ENCODE results near the gene KCNK17. TPM values are rescaled to one million over a fixed set of nuclear protein-coding genes. Genes with fewer than 3 reads are reported as not detected.

KCNK17 gene
- total RNA-seq, 2 donors from 2014 or later = not detected

DNA sequence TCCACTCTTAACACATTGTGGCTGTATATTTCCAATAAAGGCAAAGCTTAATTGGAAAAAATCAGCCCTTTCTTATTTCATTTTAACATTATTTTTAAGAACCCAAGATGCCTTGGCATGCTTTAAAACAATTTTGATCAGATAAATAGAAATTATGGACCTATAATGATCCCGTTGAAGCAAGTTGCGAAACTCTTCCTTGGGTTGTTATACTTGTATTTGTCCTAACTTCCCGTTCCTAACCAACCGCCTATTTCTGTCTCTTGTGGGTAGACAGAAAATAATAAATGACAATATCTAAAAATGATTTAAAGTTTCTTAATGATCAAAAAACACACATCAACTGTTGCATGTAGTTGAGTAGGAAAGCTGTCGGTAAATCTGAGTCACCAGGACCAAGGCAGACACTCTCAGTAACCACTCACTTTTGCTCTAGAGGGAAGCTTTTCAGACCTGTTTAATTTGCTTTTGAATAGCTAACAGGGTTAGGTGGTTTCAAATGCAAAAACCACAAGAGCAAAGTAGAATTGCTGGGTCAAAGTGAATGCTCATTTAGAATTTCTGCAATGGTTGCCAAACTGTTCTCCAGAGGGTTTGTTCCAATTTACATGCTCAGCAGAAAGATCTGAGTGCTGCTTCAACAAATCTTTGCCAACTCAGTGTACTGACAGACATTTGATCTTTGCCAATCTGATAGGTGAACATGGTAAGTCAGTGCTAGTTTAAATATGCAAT lies 50.7 kb downstream of the KCNK17 start:
- Mint-ChIP-seq H3K36me3 (peaks cover 0 to 10% of the 10 kb centered on the region in 2 donors), H3K27ac (no peak overlapping the region), H3K9me3 (peaks cover 0 to 8% of the 10 kb centered on the region in 2 donors)
- peak; percentile 79 to 95 for ATAC-seq
- peak in 1 of 2 donors; percentile 29 for DNase-seq (ENCODE audit: low spot score in 2 of 2)

DNA sequence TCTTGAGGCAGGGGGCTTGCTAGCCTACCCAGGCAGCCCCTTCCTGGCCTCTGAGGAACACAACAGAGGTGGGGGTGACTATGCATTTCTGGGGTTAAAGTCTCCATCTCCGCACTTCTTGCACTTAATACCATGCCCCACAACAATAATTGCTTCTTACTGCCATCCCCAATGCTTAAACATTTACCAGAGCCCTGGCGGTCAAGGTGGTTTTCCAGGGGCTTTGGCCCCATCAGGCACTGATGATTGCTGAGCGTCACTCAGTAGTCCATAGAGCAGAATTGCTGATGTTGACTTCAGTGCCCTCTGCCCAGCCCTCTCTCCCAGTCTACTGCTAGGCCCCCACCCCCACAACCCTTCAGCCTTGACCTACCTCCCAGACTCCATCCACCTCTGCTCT lies 52.5 kb downstream of the KCNK17 start:
- no peak overlapping the region for H3K27ac Mint-ChIP-seq
- DNase-seq (ENCODE audit: low spot score in 2 of 2) (no peak), ATAC-seq (no peak)
- peaks cover 0 to 10% of the 10 kb centered on the region in 2 donors for H3K36me3 Mint-ChIP-seq
- H3K9me3 Mint-ChIP-seq = peaks cover 0 to 8% of the 10 kb centered on the region in 2 donors

DNA sequence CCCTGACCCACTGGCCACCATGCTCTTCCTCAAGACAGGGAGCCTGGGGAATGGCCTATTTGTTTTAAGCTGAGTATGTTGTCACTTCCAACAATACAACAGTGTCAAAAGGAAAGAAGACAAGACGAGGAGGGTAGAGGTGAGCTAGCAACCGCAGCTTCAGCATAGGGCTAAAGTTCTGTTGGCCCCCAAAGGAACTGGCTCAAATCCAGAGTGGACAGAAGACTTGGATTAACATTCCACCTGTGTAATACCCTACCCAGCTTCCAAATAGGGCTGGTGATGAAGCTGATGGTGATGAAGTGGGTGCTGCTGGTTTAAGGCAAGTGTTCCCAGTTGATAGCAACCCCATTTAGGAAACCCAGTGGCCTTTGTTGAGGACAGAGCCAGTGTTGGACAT lies 53.3 kb downstream of the KCNK17 start:
- peaks cover 0 to 10% of the 10 kb centered on the region in 2 donors for H3K36me3 Mint-ChIP-seq
- ATAC-seq (no peak), DNase-seq (ENCODE audit: low spot score in 2 of 2) (no peak)

DNA sequence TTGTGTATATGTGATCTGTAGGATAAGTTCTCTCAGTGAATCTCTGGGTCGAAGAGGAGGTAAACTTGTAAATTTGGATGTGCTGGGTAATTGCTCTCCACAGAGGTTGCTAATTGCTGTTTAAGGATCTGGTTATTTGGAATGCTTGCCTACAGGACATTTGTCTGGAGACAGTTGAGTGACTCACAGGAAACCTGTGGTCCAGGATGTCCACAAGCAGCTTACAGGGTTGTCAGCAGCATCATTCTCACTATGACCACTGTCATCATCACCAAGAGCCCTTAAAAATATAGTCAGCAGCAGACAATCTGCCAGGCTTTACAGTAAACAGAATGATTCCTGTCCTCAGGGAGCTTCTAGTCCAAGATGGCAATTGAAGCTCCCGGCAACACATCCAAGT lies 53.8 kb downstream of the KCNK17 start:
- ATAC-seq = peak in 1 of 2 donors; percentile 49

More for the DNA sequence above, 53.3 kb downstream of the KCNK17 start:
- Mint-ChIP-seq H3K9me3 (peaks cover 0 to 8% of the 10 kb centered on the region in 2 donors), H3K27ac (no peak overlapping the region)

DNA sequence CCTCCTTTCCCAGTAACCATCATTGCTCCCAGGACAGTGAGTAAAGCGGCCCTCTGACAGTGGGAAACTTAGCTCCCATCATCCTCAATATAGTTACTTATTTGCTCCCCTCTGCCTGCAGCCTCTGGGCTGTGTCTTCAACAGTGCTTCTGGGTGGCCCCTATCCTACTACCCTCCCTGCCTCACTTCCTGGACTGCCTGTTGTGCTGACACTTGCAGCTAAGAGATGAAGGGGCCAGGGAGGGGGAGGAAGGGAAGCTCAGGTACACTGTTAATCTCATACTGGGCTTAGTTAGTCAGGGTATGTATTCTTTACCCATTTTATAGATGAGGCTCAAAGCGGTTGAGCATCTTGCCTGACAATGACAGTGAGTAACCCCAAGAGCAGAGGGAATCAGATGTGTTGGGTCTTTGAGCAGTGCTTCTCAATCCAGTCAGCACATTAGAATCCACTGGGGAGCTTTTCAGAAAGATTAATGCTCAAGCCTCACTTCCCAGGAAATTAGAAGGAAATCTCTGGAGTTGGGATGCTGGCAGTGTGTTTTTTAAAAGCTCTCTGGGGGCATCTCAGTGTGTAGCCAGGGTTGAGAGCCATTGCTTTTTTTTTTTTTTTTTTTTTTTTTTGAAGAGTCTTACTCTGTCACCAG lies 57.8 kb downstream of the KCNK17 start:
- H3K36me3 Mint-ChIP-seq = peaks cover 0 to 4% of the 10 kb centered on the region in 2 donors
- peaks cover 5 to 10% of the 10 kb centered on the region in 2 donors for H3K9me3 Mint-ChIP-seq
- DNase-seq (ENCODE audit: low spot score in 2 of 2) (no peak), ATAC-seq (no peak)
- H3K27ac Mint-ChIP-seq = no peak overlapping the region

More for the DNA sequence above, 53.8 kb downstream of the KCNK17 start:
- DNase-seq (ENCODE audit: low spot score in 2 of 2) = no peak
- Mint-ChIP-seq H3K36me3 (peaks cover 0 to 10% of the 10 kb centered on the region in 2 donors), H3K9me3 (peaks cover 0 to 8% of the 10 kb centered on the region in 2 donors), H3K27ac (no peak overlapping the region)

DNA sequence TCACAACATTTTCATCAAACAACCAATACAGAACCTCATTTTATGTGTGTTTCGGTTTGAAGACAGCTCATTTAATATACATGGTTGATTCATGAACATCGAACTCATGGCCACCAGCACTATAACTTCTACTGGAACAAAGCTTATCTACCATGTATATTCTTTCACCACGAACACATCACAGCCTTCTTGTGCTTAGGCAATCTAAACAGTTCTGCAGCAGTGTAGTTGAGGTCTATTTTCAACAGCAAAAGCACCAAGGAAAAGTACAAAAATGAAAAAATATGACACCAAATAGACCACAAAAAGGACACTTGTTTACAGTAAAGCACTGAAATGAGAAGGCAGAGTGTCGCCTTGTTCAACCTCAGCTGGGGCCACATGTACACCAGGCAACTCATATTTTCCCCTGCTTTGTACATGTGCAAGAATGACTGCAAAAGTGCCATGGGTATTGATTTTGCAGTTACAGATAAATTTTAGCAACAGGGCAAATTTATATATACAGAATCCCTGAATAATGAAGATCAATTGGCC lies 59.2 kb downstream of the KCNK17 start:
- DNase-seq (ENCODE audit: low spot score in 2 of 2) (no peak), ATAC-seq (peak in 1 of 2 donors; percentile 93)
- peaks cover 0 to 10% of the 10 kb centered on the region in 2 donors for H3K9me3 Mint-ChIP-seq
- H3K36me3 Mint-ChIP-seq = no peaks in the 10 kb centered on the region
- peak overlapping the region in 1 of 2 donors; percentile 70 for H3K27ac Mint-ChIP-seq

DNA sequence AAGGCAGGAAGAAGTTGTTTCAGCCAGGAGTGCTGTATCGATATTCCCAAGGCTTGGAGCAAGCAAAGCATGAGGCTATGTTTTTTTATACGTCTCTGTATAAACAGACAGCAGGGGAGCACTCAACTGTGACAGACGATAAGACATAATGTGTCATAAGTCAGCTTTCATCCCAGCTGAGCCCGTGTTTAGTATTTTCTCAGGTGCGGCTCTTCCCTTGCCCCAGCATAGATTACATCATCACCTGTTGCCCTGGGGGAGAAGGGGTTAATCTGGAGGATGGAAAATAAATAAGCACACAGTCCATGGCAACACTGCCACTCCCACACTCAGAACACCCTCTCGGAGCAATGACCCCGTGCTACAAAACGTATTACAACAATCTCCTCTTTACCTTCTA lies 62.8 kb downstream of the KCNK17 start:
- no peak for ATAC-seq
- Mint-ChIP-seq H3K9me3 (peaks cover 0 to 10% of the 10 kb centered on the region in 2 donors), H3K36me3 (no peaks in the 10 kb centered on the region), H3K27ac (no peak overlapping the region)
- DNase-seq (ENCODE audit: low spot score in 2 of 2) = no peak

DNA sequence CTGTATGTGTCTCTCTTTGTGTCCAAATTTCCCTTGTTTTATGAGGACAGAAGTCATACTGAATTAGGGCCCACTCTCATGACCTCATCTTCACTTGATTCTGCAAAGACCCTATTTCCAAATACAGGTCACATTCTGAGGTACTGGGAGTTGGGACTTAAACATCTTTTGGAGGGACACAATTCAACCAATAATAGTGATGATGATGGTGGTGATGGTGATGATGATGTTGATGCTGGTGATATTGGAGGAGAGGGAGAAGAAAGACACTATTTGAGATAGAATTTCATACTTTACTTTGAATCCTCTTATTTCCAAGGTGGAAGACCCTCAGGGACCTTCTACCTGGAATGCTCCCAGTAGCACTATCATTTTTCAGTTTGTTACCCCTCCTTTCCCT lies 63.7 kb downstream of the KCNK17 start:
- Mint-ChIP-seq H3K27ac (no peak overlapping the region), H3K36me3 (no peaks in the 10 kb centered on the region), H3K9me3 (peaks cover 0 to 10% of the 10 kb centered on the region in 2 donors)
- ATAC-seq (no peak), DNase-seq (ENCODE audit: low spot score in 2 of 2) (no peak)

DNA sequence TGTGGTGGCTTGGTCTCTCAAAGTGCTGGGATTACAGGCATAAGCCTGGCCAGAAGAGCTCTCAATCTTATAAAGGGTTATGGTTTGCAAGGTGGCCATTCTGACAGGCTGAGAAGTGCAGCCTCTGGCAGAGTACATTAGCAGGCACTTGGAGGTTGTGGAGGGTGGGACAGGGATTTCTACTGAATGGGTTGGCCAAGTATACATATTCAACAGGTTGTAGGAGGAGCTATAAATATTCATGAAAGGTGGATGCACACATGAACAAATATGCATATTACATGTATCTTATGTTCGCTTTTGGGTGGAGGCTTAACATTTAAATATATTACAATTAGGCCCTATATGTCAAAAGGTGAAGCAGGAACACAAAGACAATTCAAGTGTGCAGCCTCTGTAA lies 64.9 kb downstream of the KCNK17 start:
- ATAC-seq (no peak), DNase-seq (ENCODE audit: low spot score in 2 of 2) (no peak)
- H3K27ac Mint-ChIP-seq = no peak overlapping the region
- H3K36me3 Mint-ChIP-seq = no peaks in the 10 kb centered on the region
- peaks cover 0 to 1% of the 10 kb centered on the region in 2 donors for H3K9me3 Mint-ChIP-seq

Other genes with a start within 250 kb of the KCNK17 start
- 10 to 100 TPM; 12.3 to 20.8 TPM for gene SAYSD1, start 199.2 kb downstream of the KCNK17 start, total RNA-seq
- gene KCNK5, start 84.9 kb downstream of the KCNK17 start, total RNA-seq = 10 to 100 TPM in 1 of 2 donors, 1 to 10 TPM in 1; 8.8 to 15.8 TPM
- gene KCNK16, start 8.3 kb upstream of the KCNK17 start, total RNA-seq = not detected

Data from activated naive CD4-positive, alpha-beta T cell treated with anti-CD3 and anti-CD28 coated beads, Interleukin-2, amount 50 U/mL, for 72 hours (primary cell).